ENCODE results near the gene CD99L2.
A peak's percentile ranks its signal among the peaks of the same experiment; 100 is the strongest.

The CD99L2 gene

DNA sequence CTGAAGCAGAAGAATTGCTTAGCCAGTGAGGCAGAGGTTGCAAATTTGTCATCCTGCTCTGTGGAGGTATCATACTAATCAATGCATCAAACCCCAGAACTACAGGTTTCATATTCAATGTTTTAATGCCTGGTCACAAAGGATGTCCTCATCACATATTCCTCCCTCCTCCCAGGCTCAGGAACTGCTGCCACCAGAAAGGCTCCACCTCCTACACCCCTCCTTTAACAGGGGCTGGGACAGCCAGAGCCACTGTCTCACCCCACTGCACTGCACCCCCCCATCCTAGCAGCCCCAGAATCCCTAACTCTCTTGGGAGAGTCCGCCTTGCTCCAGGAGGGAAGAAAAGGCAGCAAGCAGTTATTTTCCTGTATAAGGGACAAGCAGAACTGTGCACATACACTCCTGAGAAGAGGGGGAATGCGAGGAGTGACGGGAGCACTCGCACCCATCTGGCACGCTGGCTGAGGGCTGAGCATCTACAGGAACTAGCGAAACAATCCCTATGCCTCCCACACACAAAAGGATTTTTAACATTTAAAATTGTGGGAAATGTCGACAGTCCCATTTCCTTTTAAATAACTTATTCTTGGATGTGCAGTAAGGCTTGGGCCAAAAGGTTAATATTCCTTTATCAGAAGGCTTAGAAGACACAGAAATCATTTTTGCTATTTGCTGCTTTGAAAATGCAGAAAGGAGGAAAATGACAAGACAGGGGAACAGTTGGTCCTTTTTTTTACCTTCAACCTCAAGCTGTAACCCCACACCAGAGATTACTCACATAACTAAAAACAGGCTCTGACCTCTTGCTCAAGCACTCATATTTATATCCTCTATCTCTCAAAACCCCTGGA is 27.8 kb downstream of the CD99L2 start:
- peak overlapping the region; percentile 25 for H3K4me3 ChIP-seq (ENCODE audit: low read depth, low read length)
- DNase-seq (ENCODE audit: low read depth), result peak; percentile 61
- no peak for TF ChIP-seq MAX (IDR thresholded peaks at IDR 0.05; ENCODE audit: low read depth, low read length)

GRCh38 chrX:150870029-150870428 is 28.4 kb downstream of the CD99L2 start:
- no peak for TF ChIP-seq CTCF (IDR thresholded peaks at IDR 0.05; ENCODE audit: low read depth, low read length)
- TF ChIP-seq MYC (IDR thresholded peaks at IDR 0.05; ENCODE audit: low read depth, low read length), result no peak
- no peak for TF ChIP-seq MAX (IDR thresholded peaks at IDR 0.05; ENCODE audit: low read depth, low read length)
- no peak for TF ChIP-seq POLR2A (IDR thresholded peaks at IDR 0.05; ENCODE audit: extremely low read depth, insufficient read length)

GRCh38 chrX:150869450-150869849 is 29.0 kb downstream of the CD99L2 start:
- H3K4me3 ChIP-seq (ENCODE audit: low read depth, low read length), result no peak overlapping the region
- no peak for TF ChIP-seq MAX (IDR thresholded peaks at IDR 0.05; ENCODE audit: low read depth, low read length)
- no peak for TF ChIP-seq CTCF (IDR thresholded peaks at IDR 0.05; ENCODE audit: low read depth, low read length)
- no peak for TF ChIP-seq POLR2A (IDR thresholded peaks at IDR 0.05; ENCODE audit: extremely low read depth, insufficient read length)
- TF ChIP-seq MYC (IDR thresholded peaks at IDR 0.05; ENCODE audit: low read depth, low read length), result no peak
- no peak for DNase-seq (ENCODE audit: low read depth)

More at GRCh38 chrX:150870029-150870428, 28.4 kb downstream of the CD99L2 start:
- no peak for DNase-seq (ENCODE audit: low read depth)
- H3K4me3 ChIP-seq (ENCODE audit: low read depth, low read length), result no peak overlapping the region

- TF ChIP-seq MYC (IDR thresholded peaks at IDR 0.05; ENCODE audit: low read depth, low read length), result no peak
- H3K4me3 ChIP-seq (ENCODE audit: low read depth, low read length), result no peak overlapping the region
- no peak for DNase-seq (ENCODE audit: low read depth)
These were observed 29.8 kb downstream of the CD99L2 start for GRCh38 chrX:150868625-150869024.

DNA sequence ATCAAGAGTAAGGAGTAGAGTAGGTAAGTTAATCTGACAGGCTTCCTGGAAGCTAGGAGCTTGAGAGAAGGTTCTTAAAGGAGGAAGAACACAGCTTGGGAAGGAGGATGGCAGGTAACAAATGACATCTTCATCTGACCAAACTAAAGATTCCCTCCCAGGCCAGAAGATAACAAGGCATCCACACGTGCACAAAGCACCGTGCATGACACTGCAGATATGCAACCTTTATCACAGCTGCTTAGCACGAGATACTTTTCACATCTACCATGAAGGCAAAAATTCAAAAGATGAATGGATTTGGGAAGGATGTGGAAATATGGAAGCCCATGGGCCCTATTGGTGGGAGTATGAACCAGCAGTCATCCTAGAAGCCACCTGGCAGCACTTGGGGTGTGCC is 34.3 kb downstream of the CD99L2 start:
- no peak for DNase-seq (ENCODE audit: low read depth)
- H3K4me3 ChIP-seq (ENCODE audit: low read depth, low read length), result no peak overlapping the region
- no peak for TF ChIP-seq POLR2A (IDR thresholded peaks at IDR 0.05; ENCODE audit: extremely low read depth, insufficient read length)
- no peak for TF ChIP-seq CTCF (IDR thresholded peaks at IDR 0.05; ENCODE audit: low read depth, low read length)
- TF ChIP-seq MAX (IDR thresholded peaks at IDR 0.05; ENCODE audit: low read depth, low read length), result no peak
- no peak for TF ChIP-seq MYC (IDR thresholded peaks at IDR 0.05; ENCODE audit: low read depth, low read length)

- H3K4me3 ChIP-seq (ENCODE audit: low read depth, low read length), result no peak overlapping the region
- no peak for DNase-seq (ENCODE audit: low read depth)
- TF ChIP-seq MYC (IDR thresholded peaks at IDR 0.05; ENCODE audit: low read depth, low read length) (no peak), CTCF (IDR thresholded peaks at IDR 0.05; ENCODE audit: low read depth, low read length) (no peak), POLR2A (IDR thresholded peaks at IDR 0.05; ENCODE audit: extremely low read depth, insufficient read length) (no peak), MAX (IDR thresholded peaks at IDR 0.05; ENCODE audit: low read depth, low read length) (no peak)
These were observed 35.3 kb downstream of the CD99L2 start for GRCh38 chrX:150863191-150863590.
